Activated B cell treated with CpG ODN at 0.5 μM for 24 hours (primary cell): ENCODE data around the gene FAM83D. TPM values are rescaled to one million over a fixed set of nuclear protein-coding genes. Genes with fewer than 3 reads are reported as not detected.

Source experiments
- ATAC-seq: fragments of 200-7000 bp; cut with Tn5 transposase; one replicate; pipeline ENCODE4 v1.10.0; 2021; ENCODE audit warnings: low read depth, mild to moderate bottlenecking, moderate library complexity
- CTCF ChIA-PET: fragments of 350-600 bp; sonication (Branson Sonifier 250); formaldehyde crosslinking; loops from one replicate; lab custom pipeline; 2021; ENCODE audit warnings: antibody characterized with exemption; lab: Charles Lee
- POLR2A ChIA-PET: fragments of 350-600 bp; sonication (Branson Sonifier 250); formaldehyde crosslinking; loops from one replicate; lab custom pipeline; 2021; ENCODE audit warnings: antibody characterized with exemption; lab: Charles Lee
- DNase-seq: peaks from one replicate; pipeline ENCODE4 v3.0.0; 2022
- H3K27ac Mint-ChIP-seq: one replicate; pipeline ENCODE4 v1.8.0; 2020; ENCODE audit warnings: mixed read lengths
- H3K27me3 Mint-ChIP-seq: one replicate; pipeline ENCODE4 v1.8.0; 2021; ENCODE audit warnings: mixed read lengths
- H3K36me3 Mint-ChIP-seq: one replicate; pipeline ENCODE4 v1.8.0; 2021; ENCODE audit warnings: low read depth, mixed read lengths
- H3K4me1 Mint-ChIP-seq: one replicate; pipeline ENCODE4 v1.8.0; 2021; ENCODE audit warnings: mixed read lengths
- H3K4me3 Mint-ChIP-seq: one replicate; pipeline ENCODE4 v1.8.0; 2020; ENCODE audit warnings: mild to moderate bottlenecking, mixed read lengths
- H3K9me3 Mint-ChIP-seq: one replicate; pipeline ENCODE4 v1.8.0; 2020; ENCODE audit warnings: mixed read lengths
- CTCF ChIP-seq: fragments of 200-600 bp; IDR thresholded peaks from one replicate; pipeline ENCODE4 v1.8.0; 2022; ENCODE audit warnings: antibody characterized with exemption, mild to moderate bottlenecking
- intact Hi-C: fragments of 100-400 bp; cut with micrococcal nuclease; formaldehyde crosslinking; loops from one replicate; pipeline ENCODE4 v1.15.1; 2024
- total RNA-seq: library from RNA; stranded (reverse); gene quantifications from 2 replicates; pipeline ENCODE4 v1.2.3, GENCODE V29; 2022

FAM83D gene
- total RNA-seq, 1 donor from 2014 or later, result 1.2 TPM

DNA sequence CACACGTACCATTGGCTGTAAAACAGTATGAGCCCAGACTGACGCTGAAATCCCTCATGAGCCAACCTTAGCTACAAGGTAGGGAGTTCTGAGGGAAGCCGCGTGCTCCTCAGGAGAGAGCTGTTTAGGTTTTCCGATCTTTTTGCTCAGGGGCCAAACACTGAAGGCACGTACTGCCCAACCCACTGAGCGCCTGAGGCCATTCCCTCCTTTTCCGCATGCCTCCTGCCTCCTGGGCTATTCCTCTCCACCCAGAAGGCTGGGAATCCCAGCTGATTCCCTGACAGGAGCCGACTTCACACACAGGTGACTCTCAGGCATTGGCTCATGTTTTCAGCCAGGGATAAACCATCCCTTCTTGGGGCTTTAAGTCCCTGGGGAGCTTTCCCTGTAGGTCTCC lies 5.4 kb upstream of the FAM83D start:
- DNase-seq (no peak), ATAC-seq (no peak)
- Mint-ChIP-seq H3K4me3 (no peak overlapping the region), H3K4me1 (peaks cover 4% of the 10 kb centered on the region), H3K36me3 (peaks cover 66% of the 10 kb centered on the region), H3K27ac (no peak overlapping the region), H3K9me3 (no peaks in the 10 kb centered on the region), H3K27me3 (no peaks in the 10 kb centered on the region)
- intact Hi-C loops, result no loop called here
- ChIA-PET POLR2A (no interaction called here), CTCF (no interaction called here)
- TF ChIP-seq CTCF, result no peak

GRCh38 chr20:38924718-38925117 lies 1.5 kb upstream of the FAM83D start:
- ChIA-PET POLR2A (no interaction called here), CTCF (interaction anchor here (0.9 to 1.3 kb wide), 4 partner anchors 37 to 280 kb away, joined by 3 to 4 read pairs (median 4); partner anchors contain the start of gene DHX35)
- TF ChIP-seq CTCF, result no peak
- intact Hi-C loops, result no loop called here
- ATAC-seq, result no peak
- Mint-ChIP-seq H3K27ac (peak overlapping the region; percentile 30), H3K4me3 (peak overlapping the region; percentile 2), H3K36me3 (peaks cover 40% of the 10 kb centered on the region), H3K9me3 (no peaks in the 10 kb centered on the region), H3K27me3 (no peaks in the 10 kb centered on the region), H3K4me1 (peaks cover 12% of the 10 kb centered on the region)
- DNase-seq, result no peak

DNA sequence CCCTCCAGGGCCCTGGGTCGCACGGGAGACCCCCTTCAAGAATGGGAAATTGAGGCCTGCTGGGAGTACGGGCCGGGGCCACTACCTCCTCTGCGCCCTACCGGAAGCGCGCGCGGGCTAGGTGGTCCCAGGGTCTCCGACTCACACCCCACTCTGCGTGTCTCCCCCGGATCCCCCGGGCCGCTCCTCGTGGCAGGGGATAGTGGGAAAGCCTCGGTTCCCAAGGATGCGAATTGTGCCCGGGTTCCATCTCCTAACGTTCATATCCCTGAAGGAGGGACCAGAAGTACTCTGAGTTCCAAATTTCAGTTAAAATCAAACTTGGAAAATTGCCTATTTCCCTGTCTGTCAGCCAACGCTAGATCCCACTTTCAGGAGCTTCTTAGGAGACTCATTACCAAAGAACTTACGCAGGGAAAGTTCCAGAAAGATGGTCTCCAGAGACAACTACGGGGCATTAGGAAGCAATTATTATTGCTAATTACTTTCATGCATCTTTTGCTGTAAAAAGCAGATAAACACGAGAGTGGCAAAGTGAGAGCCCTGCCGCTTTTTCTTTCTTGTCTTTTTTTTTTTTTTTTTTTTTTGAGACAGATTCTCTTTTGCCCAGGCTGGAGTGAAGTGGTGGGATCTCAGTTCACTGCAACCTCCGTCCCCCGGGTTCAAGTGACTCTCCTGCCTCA lies 858 bp downstream of the FAM83D start:
- DNase-seq (no peak), ATAC-seq (no peak)
- ChIA-PET CTCF (interaction anchor here (1.3 to 1.4 kb wide), 8 partner anchors 34 to 122 kb away, joined by 4 to 17 read pairs (median 4); partner anchors contain the start of gene DHX35), POLR2A (interaction anchor here (0.6 to 2.1 kb wide), 3 partner anchors 35 to 768 kb away, joined by 4 to 19 read pairs (median 4); partner anchors contain the start of genes DHX35 and PPP1R16B)
- Mint-ChIP-seq H3K4me1 (peaks cover 12% of the 10 kb centered on the region), H3K27ac (peak overlapping the region; percentile 30), H3K36me3 (peaks cover 18% of the 10 kb centered on the region), H3K4me3 (peak overlapping the region; percentile 77), H3K9me3 (no peaks in the 10 kb centered on the region), H3K27me3 (peaks cover 3% of the 10 kb centered on the region)
- no peak for TF ChIP-seq CTCF
- intact Hi-C loops, result loop anchor here (1.0 to 2.0 kb wide), 4 partner anchors 35 to 179 kb away; partner anchors contain the start of genes ACTR5 and DHX35

- no peak for TF ChIP-seq CTCF
- DNase-seq, result no peak
- POLR2A ChIA-PET, result no interaction called here
- Mint-ChIP-seq H3K4me3 (peak overlapping the region; percentile 62), H3K9me3 (no peaks in the 10 kb centered on the region), H3K27me3 (peaks cover 3% of the 10 kb centered on the region), H3K4me1 (peaks cover 12% of the 10 kb centered on the region), H3K36me3 (peaks cover 10% of the 10 kb centered on the region), H3K27ac (no peak overlapping the region)
- ATAC-seq, result no peak
- intact Hi-C loops, result loop anchor here (2.0 kb wide), 1 partner anchor 59 kb away; no protein-coding TSS in a partner anchor
- CTCF ChIA-PET, result no interaction called here
Measured at GRCh38 chr20:38927902-38928578, 1.8 kb downstream of the FAM83D start.

DNA sequence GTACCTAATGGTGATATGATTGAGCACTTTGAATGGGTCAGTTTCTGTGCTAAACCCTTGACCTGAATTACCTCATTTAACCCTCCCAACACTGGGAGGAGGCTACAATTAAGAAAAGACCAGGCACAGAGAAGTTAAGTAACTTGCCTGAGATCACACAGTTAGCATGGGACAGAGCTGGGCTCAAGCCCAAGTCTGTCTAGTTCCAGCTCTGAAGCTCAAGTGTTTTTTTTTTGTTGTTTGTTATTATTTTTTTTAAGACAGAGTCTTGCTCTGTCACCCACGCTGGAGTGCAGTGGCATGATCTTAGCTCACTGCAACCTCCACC lies 4.0 kb downstream of the FAM83D start:
- TF ChIP-seq CTCF, result no peak
- peaks cover 2% of the 10 kb centered on the region for H3K36me3 Mint-ChIP-seq
- H3K4me1 Mint-ChIP-seq, result peaks cover 12% of the 10 kb centered on the region
- intact Hi-C loops, result no loop called here
- DNase-seq, result no peak
- H3K4me3 Mint-ChIP-seq, result no peak overlapping the region
- no peak overlapping the region for H3K27ac Mint-ChIP-seq
- H3K27me3 Mint-ChIP-seq, result peaks cover 3% of the 10 kb centered on the region
- POLR2A ChIA-PET, result interaction anchor here (0.6 kb wide), 1 partner anchor 32 kb away, joined by 4 read pairs; the partner anchor contains the start of gene DHX35
- no peak for ATAC-seq
- CTCF ChIA-PET, result no interaction called here
- no peaks in the 10 kb centered on the region for H3K9me3 Mint-ChIP-seq
